ENCODE results near the gene RPUSD4.

Gene RPUSD4

GRCh38 chr11:126212089-126212660, 725 bp upstream of the RPUSD4 start:
- no peak for DNase-seq (ENCODE audit: low spot score)

- peak; percentile 52 for DNase-seq (ENCODE audit: low spot score)
Measured at GRCh38 chr11:126210871-126211235, 597 bp downstream of the RPUSD4 start.

GRCh38 chr11:126207896-126208295, 3.6 kb downstream of the RPUSD4 start:
- DNase-seq (ENCODE audit: low spot score) = no peak

DNA sequence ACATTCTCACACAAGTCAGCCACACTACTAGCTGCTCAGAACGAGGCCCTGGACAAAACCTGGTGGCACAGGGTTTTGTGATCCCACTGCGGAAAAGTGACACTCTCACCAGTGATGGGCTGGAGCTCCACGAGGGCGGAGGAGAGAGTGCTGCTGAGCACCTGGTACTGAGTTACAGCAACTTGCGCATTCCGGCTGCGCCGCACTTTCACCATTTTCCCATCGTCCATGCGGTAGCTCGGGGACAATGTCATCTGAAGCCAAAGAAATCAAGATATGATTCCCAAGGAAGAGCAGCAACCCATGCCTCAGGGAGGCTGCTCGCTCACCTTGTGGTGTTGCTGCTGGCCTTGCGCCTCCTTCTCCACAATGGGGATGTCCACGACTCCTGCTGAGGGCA, 6.1 kb downstream of the RPUSD4 start:
- no peak for DNase-seq (ENCODE audit: low spot score)

GRCh38 chr11:126202646-126203359, 8.6 kb downstream of the RPUSD4 start:
- DNase-seq (ENCODE audit: low spot score) = no peak

GRCh38 chr11:126198648-126199047, 12.8 kb downstream of the RPUSD4 start:
- DNase-seq (ENCODE audit: low spot score) = no peak

GRCh38 chr11:126197277-126197939, 14.0 kb downstream of the RPUSD4 start:
- DNase-seq (ENCODE audit: low spot score) = no peak

GRCh38 chr11:126195119-126195518, 16.3 kb downstream of the RPUSD4 start:
- DNase-seq (ENCODE audit: low spot score) = no peak

DNA sequence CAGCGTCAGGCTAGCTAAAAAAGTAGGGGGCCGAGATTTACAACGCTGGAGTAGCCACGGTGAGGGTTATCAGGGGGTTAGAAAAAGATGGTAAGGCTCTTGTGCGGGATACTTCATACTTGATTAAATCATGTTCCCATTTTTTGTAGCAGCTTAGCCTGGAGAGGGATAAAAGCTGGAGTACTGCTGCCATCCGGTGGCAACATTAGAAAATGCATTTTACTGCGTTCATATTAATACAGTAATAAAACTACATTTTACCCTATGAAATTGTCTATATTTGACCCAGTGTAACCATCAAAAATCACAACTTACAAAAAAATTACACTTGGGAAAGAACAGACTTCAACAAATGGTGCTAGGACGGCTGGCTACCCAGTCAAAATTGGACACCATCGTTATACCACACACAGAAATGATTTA, 17.3 kb downstream of the RPUSD4 start:
- DNase-seq (ENCODE audit: low spot score) = no peak

GRCh38 chr11:126193038-126193478, 18.4 kb downstream of the RPUSD4 start:
- DNase-seq (ENCODE audit: low spot score) = no peak

- DNase-seq (ENCODE audit: low spot score) = no peak
Measured at GRCh38 chr11:126192361-126192760, 19.1 kb downstream of the RPUSD4 start.

DNA sequence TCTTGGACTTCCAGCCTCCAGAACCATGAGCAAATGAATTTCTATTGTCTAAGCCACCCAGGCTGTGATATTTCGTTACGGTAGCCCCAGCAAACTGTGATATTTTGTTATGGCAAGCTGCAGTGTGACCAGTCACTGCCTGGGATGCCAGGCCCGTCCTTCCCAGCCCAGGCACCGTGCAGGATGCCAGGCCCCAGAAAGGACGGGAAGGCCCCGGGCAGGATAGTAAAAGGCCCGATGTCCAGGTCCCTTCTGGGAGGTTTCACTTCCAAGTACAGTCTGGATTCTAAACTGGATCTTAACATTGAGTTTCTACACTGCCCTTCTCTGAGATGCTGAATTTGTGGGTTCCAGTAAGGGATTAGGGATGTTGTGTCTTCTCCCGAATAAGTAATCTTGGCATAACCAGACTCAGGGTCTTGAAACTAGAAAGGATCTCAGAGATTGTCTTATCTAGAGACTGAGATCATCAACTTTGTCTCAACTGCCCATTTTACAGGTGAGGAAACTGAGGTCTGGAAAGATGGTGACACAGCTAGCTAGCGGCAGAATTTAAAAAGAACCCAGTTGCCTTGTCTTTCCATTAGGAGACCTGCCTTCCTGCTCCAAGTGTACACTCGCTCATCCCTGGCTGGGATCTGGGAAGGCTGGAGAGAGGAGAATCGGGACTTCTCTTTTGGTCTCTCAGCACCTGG, 19.9 kb downstream of the RPUSD4 start:
- no peak for DNase-seq (ENCODE audit: low spot score)

- DNase-seq (ENCODE audit: low spot score) = no peak
Measured at GRCh38 chr11:126190792-126191191, 20.7 kb downstream of the RPUSD4 start.

DNA sequence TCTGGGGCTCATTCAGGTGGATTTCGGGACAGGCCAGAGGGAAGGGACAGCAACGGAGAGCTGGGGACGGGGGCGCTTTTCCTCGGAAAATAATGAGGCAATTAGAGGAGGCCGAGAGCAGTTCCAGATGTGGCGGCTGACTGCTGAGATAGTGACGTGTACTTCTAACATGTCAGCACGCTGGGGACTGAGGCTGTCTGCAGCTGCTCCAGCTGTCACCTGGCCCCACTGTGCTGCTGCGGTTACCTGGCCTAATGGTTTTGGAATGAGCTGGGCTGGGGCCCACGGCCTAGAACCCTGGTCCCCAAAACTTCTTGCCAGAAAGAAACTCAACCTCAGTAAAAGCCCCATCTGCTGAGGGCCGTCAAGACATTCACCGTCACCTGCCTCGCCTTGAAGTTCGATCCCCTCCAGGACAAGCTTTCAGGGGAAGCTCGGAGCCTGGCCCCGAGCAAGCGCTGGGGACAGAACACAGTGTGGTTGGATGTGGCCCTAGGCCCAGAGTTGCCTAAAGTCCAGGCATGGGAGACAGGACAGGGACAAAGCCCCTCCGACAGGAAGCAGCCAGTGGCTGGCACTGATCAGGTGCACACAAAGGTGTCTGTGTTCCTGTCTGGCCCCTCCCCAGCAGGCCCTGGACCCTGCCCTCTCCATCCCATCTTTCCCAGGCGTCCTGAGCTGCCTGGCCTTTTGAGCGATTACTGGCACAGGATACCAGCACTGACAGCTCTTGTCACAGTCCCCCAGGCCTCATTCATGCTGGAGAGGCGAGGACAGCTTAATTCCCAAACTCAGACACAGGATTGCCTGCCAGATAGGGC, 22.1 kb downstream of the RPUSD4 start:
- no peak for DNase-seq (ENCODE audit: low spot score)

- DNase-seq (ENCODE audit: low spot score) = no peak
Measured at GRCh38 chr11:126188332-126189108, 22.9 kb downstream of the RPUSD4 start.

DNA sequence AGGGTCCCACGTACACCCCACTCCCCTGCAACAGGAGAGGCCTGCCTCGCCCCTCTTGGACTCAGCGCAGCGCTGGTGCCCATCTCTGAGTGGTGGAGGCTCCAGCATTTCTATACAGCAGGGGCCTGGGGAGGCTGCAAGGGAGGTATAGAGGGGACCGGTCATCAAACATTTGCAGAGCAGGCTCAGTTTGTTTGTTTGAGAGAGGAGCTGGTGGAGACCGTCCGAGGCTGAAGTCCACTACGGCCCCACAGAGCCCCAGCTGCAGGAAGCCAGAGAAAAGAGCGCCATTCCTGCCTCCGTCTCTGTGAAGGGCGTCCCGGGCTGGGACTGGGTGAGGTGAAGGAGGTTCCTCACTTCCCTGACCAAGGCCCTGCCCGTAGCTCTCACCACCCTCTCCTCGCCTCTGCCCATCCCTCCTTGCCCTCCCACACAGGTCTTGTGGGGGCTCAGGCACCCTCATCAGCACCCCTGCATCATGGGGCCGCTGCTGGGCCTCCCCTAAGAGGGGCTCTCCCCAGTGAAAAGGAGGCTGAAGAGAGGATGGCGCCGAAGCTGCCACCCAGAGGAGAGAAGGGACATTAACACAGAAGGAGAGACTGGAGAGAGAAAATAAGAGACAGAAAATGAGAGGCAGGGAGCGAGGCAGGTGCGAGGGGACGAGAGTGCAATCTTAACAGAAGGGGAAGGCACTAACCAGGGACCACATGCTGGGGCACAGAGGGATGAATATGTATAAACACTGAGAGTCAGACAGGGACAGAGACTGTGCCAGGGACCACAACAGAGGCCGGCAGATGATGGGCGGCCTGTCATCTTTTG, 24.5 kb downstream of the RPUSD4 start:
- DNase-seq (ENCODE audit: low spot score) = no peak

DNA sequence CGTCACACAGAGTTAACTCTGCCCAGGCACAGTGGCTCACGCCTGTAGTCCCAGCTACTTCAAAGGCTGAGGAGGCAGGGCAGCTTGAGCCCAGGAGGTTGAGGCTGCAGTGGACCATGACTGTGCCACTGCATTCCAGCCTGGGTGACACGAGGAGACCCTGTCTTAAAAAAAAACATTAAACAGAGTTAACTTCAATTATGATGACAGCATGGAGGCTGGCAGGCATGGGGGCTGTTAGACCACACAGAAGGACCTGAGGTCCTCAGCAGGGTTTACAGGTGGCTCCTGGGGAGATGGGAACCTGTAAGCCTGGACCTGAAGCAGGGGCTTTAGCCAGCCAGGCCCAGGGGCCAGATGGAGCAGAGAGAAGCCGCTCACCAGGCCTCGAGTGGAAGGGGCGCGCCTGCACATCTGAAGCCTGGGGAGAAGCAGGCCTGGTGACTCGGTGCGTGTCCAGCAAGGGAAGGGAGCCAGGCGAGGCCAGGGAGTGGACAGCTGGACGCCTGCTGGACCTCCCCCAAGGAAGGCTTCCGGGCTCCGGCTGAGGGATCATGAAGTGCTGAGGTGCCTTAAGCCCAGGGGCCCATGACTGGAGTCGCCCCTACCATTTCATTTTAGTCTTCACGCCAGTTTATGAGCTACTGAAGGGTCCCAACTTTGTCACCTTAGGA, 25.3 kb downstream of the RPUSD4 start:
- DNase-seq (ENCODE audit: low spot score) = no peak

GRCh38 chr11:126185259-126186024, 26.0 kb downstream of the RPUSD4 start:
- DNase-seq (ENCODE audit: low spot score) = no peak

All from ecto neural progenitor cell (in vitro differentiated cells).